NCI-H345 (cell line): ENCODE data around the gene PRM2.

Experiments used
- DNase-seq: peaks from one replicate; lab custom pipeline; 2025; lab: John Stamatoyannopoulos, UW

PRM2 gene

GRCh38 chr16:11276143-11276895 lies at the start of gene PRM2:
PRM2 (minus strand) TSS chr16:11276480; CDS start chr16:11276370, 110 bp downstream.
- DNase-seq, result no peak

- no peak for DNase-seq
Observed at GRCh38 chr16:11325404-11326083, 49.3 kb upstream of the PRM2 start.

GRCh38 chr16:11323551-11324336 lies 47.5 kb upstream of the PRM2 start:
- DNase-seq, result no peak

GRCh38 chr16:11322823-11323222 lies 46.5 kb upstream of the PRM2 start:
- no peak for DNase-seq

- no peak for DNase-seq
Observed at GRCh38 chr16:11321662-11322061, 45.4 kb upstream of the PRM2 start.

- peak; percentile 47 for DNase-seq
Observed at GRCh38 chr16:11320170-11320569, 43.9 kb upstream of the PRM2 start.

GRCh38 chr16:11319529-11320146 lies 43.4 kb upstream of the PRM2 start:
- DNase-seq, result peak; percentile 60

- no peak for DNase-seq
Observed at GRCh38 chr16:11318817-11319216, 42.5 kb upstream of the PRM2 start.

- no peak for DNase-seq
Observed at GRCh38 chr16:11316331-11317015, 40.2 kb upstream of the PRM2 start.

GRCh38 chr16:11315510-11315909 lies 39.2 kb upstream of the PRM2 start:
- no peak for DNase-seq

GRCh38 chr16:11314309-11314894 lies 38.1 kb upstream of the PRM2 start:
- DNase-seq, result no peak

- DNase-seq, result no peak
Observed at GRCh38 chr16:11313493-11314308, 37.4 kb upstream of the PRM2 start.

GRCh38 chr16:11312718-11313492 lies 36.6 kb upstream of the PRM2 start:
- DNase-seq, result peak; percentile 41

- no peak for DNase-seq
Observed at GRCh38 chr16:11310997-11311561, 34.8 kb upstream of the PRM2 start.

- no peak for DNase-seq
Observed at GRCh38 chr16:11310634-11310977, 34.3 kb upstream of the PRM2 start.

GRCh38 chr16:11309895-11310633 lies 33.8 kb upstream of the PRM2 start:
- peak; percentile 61 for DNase-seq

- DNase-seq, result no peak
Observed at GRCh38 chr16:11308493-11309283, 32.4 kb upstream of the PRM2 start.
